ENCODE data around the gene SPACDR.
A peak's percentile ranks its signal among the peaks of the same experiment; 100 is the strongest.

Gene SPACDR

GRCh38 chr7:100486111-100486636 is 22.1 kb upstream of the SPACDR start:
- DNase-seq (ENCODE audit: extremely low spot score, insufficient read length, low read depth), result no peak
- no peak for FAIRE-seq

- FAIRE-seq (no peak), DNase-seq (ENCODE audit: extremely low spot score, insufficient read length, low read depth) (no peak)
Observed at GRCh38 chr7:100485471-100485876, 21.4 kb upstream of the SPACDR start.

GRCh38 chr7:100484673-100485045 is 20.6 kb upstream of the SPACDR start:
- no peak for DNase-seq (ENCODE audit: extremely low spot score, insufficient read length, low read depth)
- no peak for FAIRE-seq

GRCh38 chr7:100483722-100484672 is 19.9 kb upstream of the SPACDR start, which contains the start of gene NYAP1:
TSS of gene NYAP1 (plus strand) at chr7:100483927. CDS start at chr7:100485312, 1,385 bp downstream.
- no peak for DNase-seq (ENCODE audit: extremely low spot score, insufficient read length, low read depth)
- no peak for FAIRE-seq

- no peak for FAIRE-seq
- DNase-seq (ENCODE audit: extremely low spot score, insufficient read length, low read depth), result peak; percentile 68
Observed at GRCh38 chr7:100483090-100483721, 19.1 kb upstream of the SPACDR start.

- DNase-seq (ENCODE audit: extremely low spot score, insufficient read length, low read depth) (no peak), FAIRE-seq (no peak)
Observed at GRCh38 chr7:100482728-100483089, 18.6 kb upstream of the SPACDR start.

GRCh38 chr7:100481466-100481865 is 17.4 kb upstream of the SPACDR start:
- no peak for DNase-seq (ENCODE audit: extremely low spot score, insufficient read length, low read depth)
- no peak for FAIRE-seq

- peak; percentile 79 for DNase-seq (ENCODE audit: extremely low spot score, insufficient read length, low read depth)
- peak; percentile 92 for FAIRE-seq
Observed at GRCh38 chr7:100478958-100479660, 15.0 kb upstream of the SPACDR start, which contains the start of gene TSC22D4. TSS of gene TSC22D4 (minus strand) at chr7:100479214. CDS start at chr7:100478038, 1,176 bp downstream.

GRCh38 chr7:100477871-100478267 is 13.8 kb upstream of the SPACDR start:
- DNase-seq (ENCODE audit: extremely low spot score, insufficient read length, low read depth), result no peak
- FAIRE-seq, result no peak

GRCh38 chr7:100476903-100477870 is 13.1 kb upstream of the SPACDR start:
- DNase-seq (ENCODE audit: extremely low spot score, insufficient read length, low read depth) (no peak), FAIRE-seq (no peak)

GRCh38 chr7:100476101-100476780 is 12.2 kb upstream of the SPACDR start:
- DNase-seq (ENCODE audit: extremely low spot score, insufficient read length, low read depth) (no peak), FAIRE-seq (no peak)

- no peak for DNase-seq (ENCODE audit: extremely low spot score, insufficient read length, low read depth)
Observed at GRCh38 chr7:100475549-100475948, 11.5 kb upstream of the SPACDR start.

GRCh38 chr7:100472854-100473499 is 8.9 kb upstream of the SPACDR start:
- no peak for DNase-seq (ENCODE audit: extremely low spot score, insufficient read length, low read depth)
- FAIRE-seq, result no peak

More at GRCh38 chr7:100475549-100475948, 11.5 kb upstream of the SPACDR start:
- no peak for FAIRE-seq

- DNase-seq (ENCODE audit: extremely low spot score, insufficient read length, low read depth) (no peak), FAIRE-seq (no peak)
Observed at GRCh38 chr7:100472121-100472851, 8.2 kb upstream of the SPACDR start.

GRCh38 chr7:100471021-100471420 is 7.0 kb upstream of the SPACDR start:
- FAIRE-seq, result no peak

GRCh38 chr7:100469227-100470044 is 5.4 kb upstream of the SPACDR start:
- DNase-seq (ENCODE audit: extremely low spot score, insufficient read length, low read depth) (peak; percentile 79), FAIRE-seq (peak; percentile 79)

More at GRCh38 chr7:100471021-100471420, 7.0 kb upstream of the SPACDR start:
- no peak for DNase-seq (ENCODE audit: extremely low spot score, insufficient read length, low read depth)
